ENCODE measurements around the gene PSMD11. TPM values are rescaled to one million over a fixed set of nuclear protein-coding genes. Genes with fewer than 3 reads are reported as not detected.

The PSMD11 gene
- total and polyA plus RNA-seq, 8 donors = 22.1 to 39.4 (median 32.7) TPM

- FAIRE-seq = no peak
- H3K4me1 ChIP-seq = peaks cover 0 to 10% (median 7%) of the 10 kb centered on the region in 3 donors
- peaks cover 3 to 24% (median 5%) of the 10 kb centered on the region in 3 donors for H3K36me3 ChIP-seq
- 83 to 88% methylated on average over 11 of the region's 11 CpGs for whole genome bisulfite sequencing, 2 donors
- no peaks in the 10 kb centered on the region for H3K9me3 ChIP-seq
- no peaks in the 10 kb centered on the region for H3K27me3 ChIP-seq
- ATAC-seq = no peak
- no peak for DNase-seq
- intact Hi-C loops (cut with DNase I) = loop anchor here in 2 of 3 donors (5.0 to 10.0 kb wide), 2 partner anchors 270 to 273 kb away; no protein-coding TSS in a partner anchor
- no peak overlapping the region for H3K4me3 ChIP-seq
- TF ChIP-seq, protein P1, sequence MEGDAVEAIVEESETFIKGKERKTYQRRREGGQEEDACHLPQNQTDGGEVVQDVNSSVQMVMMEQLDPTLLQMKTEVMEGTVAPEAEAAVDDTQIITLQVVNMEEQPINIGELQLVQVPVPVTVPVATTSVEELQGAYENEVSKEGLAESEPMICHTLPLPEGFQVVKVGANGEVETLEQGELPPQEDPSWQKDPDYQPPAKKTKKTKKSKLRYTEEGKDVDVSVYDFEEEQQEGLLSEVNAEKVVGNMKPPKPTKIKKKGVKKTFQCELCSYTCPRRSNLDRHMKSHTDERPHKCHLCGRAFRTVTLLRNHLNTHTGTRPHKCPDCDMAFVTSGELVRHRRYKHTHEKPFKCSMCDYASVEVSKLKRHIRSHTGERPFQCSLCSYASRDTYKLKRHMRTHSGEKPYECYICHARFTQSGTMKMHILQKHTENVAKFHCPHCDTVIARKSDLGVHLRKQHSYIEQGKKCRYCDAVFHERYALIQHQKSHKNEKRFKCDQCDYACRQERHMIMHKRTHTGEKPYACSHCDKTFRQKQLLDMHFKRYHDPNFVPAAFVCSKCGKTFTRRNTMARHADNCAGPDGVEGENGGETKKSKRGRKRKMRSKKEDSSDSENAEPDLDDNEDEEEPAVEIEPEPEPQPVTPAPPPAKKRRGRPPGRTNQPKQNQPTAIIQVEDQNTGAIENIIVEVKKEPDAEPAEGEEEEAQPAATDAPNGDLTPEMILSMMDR (IDR thresholded peaks at IDR 0.05) = no peak
- no peak overlapping the region for H3K27ac ChIP-seq
These were observed 40.3 kb downstream of the PSMD11 start for GRCh38 chr17:32484628-32485027.

DNA sequence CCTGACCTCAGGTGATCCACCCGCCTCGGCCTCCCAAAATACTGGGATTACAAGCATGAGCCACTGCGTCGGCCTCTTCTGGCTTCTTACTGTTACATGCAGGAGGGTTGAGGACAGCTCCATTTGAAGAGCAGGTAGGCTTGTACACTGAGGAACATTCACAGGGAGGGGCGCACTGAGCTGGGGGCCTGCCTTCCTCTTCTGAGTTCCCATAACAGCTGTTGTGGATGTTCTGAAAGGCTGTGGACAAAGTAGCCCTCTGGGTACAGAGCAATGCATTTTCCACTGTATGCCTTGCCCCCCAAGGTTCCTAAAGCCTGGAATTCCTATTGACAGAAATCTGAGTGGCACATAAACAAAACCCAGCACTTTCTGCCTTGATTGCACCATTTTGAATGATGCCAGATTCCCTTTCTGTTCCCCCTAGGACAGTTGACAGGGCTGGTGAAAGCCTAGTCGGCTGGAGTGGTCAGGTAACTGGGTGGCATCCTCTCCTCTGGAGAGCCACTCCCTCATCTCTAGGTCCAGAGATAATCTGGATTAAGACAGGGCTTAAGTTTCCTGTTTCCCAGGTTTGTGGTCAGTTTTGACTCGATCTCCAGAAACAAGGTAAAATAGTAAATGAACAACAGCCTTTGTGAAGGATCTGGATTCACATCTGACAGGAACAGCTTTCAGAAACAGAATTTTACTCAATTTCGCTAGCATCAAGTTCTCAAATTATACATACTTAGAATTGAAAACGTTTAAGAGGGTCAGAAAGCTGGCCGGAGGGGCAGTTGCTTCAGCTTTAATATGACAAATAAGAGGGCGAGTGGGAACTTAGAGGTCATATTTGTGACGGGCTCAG, 41.2 kb downstream of the PSMD11 start:
- TF ChIP-seq, protein P1 (IDR thresholded peaks at IDR 0.05) = no peak
- DNase-seq = no peak
- intact Hi-C loops (cut with DNase I) = loop anchor here in 1 of 3 donors (10.0 kb wide), 1 partner anchor 269 kb away; no protein-coding TSS in a partner anchor

GRCh38 chr17:32486111-32486700, 41.9 kb downstream of the PSMD11 start:
- Histone ChIP-seq H3K4me3 (peak overlapping the region; percentile 28 to 61 (median 45)), H3K4me1 (peaks cover 0 to 10% (median 7%) of the 10 kb centered on the region in 3 donors), H3K9me3 (no peaks in the 10 kb centered on the region), H3K27ac (peak overlapping the region; percentile 42 to 62 (median 58)), H3K36me3 (peaks cover 0 to 9% (median 0%) of the 10 kb centered on the region in 3 donors), H3K27me3 (no peaks in the 10 kb centered on the region)
- FAIRE-seq = no peak
- TF ChIP-seq, protein P1 (IDR thresholded peaks at IDR 0.05) = no peak
- intact Hi-C loops (cut with DNase I) = loop anchor here in 1 of 3 donors (10.0 kb wide), 1 partner anchor 269 kb away; no protein-coding TSS in a partner anchor
- DNase-seq = peak; percentile 63 to 88 (median 74)
- 3 to 4% methylated on average over 34 to 72 of the region's 72 CpGs for WGBS, 2 donors
- peak; percentile 82 to 84 (median 82) for ATAC-seq

More for the DNA sequence above, 41.2 kb downstream of the PSMD11 start:
- Histone ChIP-seq H3K4me3 (peak overlapping the region in 2 of 4 donors; percentile 57 to 61), H3K36me3 (peaks cover 0 to 16% (median 0%) of the 10 kb centered on the region in 3 donors), H3K27ac (peak overlapping the region; percentile 42 to 62 (median 58)), H3K9me3 (no peaks in the 10 kb centered on the region), H3K27me3 (no peaks in the 10 kb centered on the region), H3K4me1 (peaks cover 0 to 10% (median 7%) of the 10 kb centered on the region in 3 donors)
- no peak for FAIRE-seq
- no peak for ATAC-seq
- 59 to 62% methylated on average over 12 of the region's 12 CpGs for WGBS, 2 donors

- Histone ChIP-seq H3K4me3 (peak within 1 kb of the TSS; percentile 28 to 61 (median 51)), H3K27ac (peak within 1 kb of the TSS; percentile 42 to 62 (median 58)), H3K9me3 (no peaks in the 10 kb centered on the region), H3K4me1 (peaks cover 0 to 10% (median 7%) of the 10 kb centered on the region in 3 donors), H3K27me3 (no peaks in the 10 kb centered on the region), H3K36me3 (peaks cover 0 to 2% (median 0%) of the 10 kb centered on the region in 3 donors)
- FAIRE-seq = no peak
- ATAC-seq = peak; percentile 50 to 72 (median 58)
- intact Hi-C loops (cut with DNase I) = loop anchor here in 1 of 3 donors (10.0 kb wide), 1 partner anchor 268 kb away; no protein-coding TSS in a partner anchor
- TF ChIP-seq, protein P1 (IDR thresholded peaks at IDR 0.05) = no peak
- WGBS, 2 donors = 0 to 1% methylated on average over 20 to 135 of the region's 135 CpGs
- DNase-seq = peak; percentile 64 to 87 (median 76)
These were observed 42.6 kb downstream of the PSMD11 start, which contains the start of gene CDK5R1 for GRCh38 chr17:32486701-32487472. CDK5R1 (plus strand) TSS chr17:32486993; CDS start chr17:32487621, 628 bp downstream.

Measured in pancreas (tissue), 10 donors.